GM19023 (cell line): ENCODE data around the gene NOTUM.
A peak's percentile ranks its signal among the peaks of the same experiment; 100 is the strongest.
"Not testable (repeated sequence)": the region's sequence is repeated elsewhere in the genome, so short reads cannot be mapped to it uniquely, and the experiment has no call there.

Source experiments
- ATAC-seq: cut with Tn5 transposase; IDR thresholded peaks from one replicate; pipeline ENCODE4 v1.9.1; 2021; ENCODE audit warnings: mild to moderate bottlenecking, moderate library complexity; ENCODE audit not compliant: unreplicated experiment

The NOTUM gene

DNA sequence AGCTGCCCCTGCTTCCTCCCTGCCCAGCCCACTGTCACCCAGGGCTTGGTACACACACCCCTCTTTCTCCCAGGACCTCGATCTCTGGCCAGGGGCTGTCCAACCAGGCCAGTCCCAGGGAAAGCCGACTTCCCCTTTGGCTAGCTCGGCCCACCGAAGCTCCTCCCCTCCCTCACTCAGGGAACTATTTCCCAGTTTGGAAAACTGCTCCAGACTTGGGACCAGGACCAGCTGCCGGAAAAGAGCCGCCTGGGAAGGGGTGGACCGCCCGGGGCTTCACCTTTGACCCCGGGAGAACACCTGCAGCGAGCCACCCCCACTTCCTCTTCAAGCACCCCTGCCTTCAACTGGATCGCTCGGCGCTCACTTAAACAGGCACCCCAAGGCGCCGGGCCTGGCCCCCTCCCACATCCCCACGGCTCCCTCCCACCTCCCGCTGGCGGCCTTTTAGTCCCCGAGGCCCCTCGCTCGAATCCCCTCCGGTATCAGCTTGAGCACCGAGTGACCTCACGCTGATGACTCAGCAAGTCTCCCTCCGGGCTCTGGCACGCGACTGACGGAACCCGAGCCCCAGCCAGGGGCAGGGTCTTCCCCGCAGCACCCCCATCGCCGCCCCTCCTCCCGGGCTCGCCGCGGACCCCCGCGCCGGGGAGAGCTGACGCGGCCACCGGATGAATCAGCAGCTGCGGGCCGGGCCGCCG, 34.4 kb downstream of the NOTUM start:
- peak; percentile 32 for ATAC-seq

DNA sequence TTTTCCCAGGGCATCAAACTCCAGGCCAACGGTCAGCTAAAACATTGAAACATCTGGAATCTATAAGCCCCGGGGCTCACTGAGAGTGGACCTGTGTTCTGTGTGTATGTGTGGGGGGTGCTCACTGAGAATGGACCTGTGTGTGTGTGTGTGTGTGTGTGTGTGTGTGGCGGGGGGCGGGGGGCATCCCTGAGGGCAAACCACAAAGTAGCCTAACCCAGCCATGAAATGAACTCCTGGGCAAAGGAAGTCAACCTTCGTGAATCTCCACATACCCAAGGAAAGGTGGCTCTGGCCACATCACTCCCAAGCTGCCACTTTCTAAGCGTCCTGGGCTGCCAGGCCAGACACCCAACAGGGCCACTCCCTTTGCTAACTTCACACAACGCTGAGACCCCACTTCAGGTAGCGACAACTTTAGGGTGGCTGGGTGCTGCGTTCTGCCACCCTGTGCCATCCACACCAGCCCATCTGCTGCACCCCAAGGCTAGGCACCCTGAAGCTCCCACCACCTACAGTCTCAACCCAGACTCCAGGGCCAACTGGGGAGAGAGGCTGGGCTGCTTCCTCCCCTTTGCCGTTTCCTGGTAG, 35.0 kb downstream of the NOTUM start:
- no peak for ATAC-seq

DNA sequence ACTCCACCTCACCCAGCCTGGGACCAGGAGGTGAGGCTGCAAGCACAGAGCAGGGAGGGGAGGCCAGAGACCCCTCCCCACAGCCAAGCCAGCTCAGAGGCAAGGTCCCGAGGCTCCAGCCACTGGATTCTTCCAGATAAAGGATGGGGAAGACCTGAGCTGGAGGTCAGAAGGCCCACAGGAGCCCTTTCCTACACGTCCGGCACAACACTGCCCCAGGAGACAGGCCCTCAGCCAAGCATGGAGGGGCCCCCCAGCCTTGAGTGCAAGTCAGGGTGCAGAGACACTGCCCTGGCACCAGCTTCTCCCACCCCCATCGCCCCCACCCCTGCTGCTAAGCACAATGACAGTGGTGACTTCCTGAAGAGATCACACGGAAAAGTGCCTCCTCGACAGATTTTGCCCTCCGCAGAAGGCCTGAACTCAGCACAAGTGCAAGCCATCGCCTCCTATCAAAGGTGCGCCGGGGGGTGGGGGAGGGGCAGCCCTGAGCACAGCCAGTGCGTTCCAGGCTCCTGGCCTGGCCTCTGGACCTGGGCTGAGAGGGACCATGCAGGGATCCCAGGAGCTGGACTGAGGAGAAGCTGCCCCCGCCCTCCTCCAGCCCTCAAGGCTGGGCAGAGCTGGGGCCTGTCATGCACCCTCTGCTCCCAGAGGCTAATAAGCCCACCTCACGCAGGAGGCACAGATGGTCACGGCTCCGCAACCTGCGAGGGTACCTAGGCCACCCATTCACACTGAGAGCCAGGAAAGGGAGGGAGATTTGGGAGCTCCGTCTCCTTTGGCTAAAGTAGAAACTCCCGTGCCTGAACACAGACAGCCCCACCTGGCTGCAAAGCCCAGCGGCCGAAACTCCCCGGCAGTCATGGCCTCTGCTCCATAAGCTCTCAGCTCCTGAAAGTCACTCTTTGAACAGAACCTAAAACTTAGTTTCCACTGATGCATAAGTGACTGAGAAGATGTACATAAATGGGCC, 36.1 kb downstream of the NOTUM start:
- ATAC-seq: no peak

DNA sequence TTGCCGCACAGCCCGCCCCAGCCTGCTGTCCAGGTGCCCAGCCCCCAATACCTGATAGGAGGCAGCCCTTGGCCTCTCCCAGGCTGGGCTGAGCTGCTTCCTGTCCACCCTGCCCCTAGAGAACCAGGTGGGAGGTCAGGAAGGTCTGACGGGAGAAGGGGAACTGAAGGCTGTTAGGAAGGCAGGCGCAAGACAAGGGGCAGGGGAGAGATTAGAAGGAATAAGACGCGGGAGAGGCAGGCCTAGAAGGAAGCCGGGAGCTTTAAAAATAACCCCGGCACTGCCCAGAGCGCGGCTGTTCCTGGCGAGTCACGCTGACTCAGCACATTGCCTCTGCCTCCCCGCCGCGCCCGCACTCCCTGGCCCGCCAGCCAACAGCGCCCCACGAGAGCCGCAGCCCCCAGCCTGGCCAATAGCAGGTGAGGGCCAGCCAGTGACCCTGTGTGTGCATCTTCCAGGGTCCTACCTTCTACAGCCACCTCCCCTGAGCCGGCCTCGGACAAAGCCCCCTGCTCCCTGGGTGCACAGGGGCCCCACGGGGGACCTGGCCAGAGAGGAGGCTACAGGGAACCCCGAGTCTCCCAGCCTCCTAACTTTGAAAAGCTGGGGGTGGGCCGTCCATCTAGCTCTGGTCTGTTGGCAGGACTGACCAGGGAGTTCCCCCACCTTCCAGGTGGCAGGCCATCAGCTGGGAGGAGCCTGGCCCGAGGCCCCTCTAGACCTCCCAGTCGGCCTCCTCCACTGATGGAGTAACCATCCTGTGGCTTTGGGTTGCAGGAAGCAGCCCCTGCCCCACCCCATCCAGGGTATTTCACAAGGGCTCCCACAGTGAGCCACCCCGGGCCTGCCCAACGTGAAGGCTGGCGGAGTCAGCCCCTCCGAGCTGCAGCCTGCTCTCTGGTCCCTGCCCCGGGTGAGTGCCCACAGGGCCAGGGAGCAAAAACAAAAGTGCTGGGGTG, 37.4 kb downstream of the NOTUM start:
- no peak for ATAC-seq

DNA sequence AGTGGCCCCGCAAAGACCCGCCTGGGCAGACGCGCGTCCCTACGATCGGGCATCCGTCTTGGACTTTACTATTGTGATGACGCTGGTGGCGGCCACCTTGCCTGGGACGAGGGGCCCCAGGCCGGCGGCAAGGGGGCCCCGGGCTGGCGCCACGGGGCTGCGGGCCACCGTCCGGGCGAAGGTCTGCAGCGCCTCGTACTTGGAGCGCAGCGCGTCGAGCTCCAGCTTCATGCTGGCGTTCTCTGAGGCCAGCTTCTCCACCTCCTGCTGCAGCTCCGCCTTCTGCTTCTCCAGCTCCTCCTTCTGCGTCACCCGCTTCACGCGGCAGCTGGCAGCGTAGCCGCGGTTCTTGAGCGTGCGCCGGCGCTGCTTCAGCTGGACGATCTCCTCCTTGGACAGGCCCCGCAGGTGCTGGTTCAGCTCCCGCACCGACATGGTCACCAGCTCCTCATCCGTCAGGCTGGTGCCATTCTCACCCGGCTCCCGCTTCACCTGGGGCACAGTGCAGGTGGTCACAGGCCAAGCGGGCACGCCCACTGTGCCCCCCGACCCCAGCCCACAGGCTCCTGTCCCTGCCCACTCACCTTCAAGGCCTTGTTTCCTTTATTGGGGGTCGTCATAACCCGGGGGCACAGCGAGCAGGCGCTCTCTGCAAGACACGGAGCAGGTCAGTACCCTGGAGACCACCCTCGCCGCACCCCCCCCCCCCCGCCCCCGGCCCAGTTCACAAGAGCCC, 38.3 kb downstream of the NOTUM start:
- no peak for ATAC-seq

DNA sequence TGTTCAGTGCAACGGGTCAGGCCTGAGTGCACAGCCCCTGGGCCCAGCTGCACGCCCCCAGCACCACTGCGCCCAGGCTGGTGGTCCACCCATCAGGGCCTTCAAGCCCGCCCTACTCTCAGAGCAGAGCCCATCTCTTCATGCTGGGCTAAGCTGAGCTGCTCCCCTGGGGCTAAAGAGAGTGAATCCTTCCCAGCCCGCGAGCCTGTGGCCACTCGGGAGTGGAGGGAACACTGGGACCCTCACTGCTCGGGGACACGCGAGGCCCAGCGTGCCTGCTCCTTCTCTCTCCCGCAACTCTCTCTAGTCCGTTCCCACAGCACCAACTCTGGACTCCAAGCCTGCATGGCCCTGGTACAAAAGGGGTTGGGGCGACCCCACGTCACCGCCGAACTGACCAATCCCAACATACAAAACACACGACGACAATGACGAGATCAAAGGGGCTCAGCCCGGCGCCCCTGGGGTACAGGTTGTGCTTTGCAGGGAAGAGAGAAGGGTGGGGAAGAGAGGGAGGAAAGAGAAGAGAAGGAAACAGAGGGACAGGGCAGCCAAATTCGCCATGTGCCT, 38.9 kb downstream of the NOTUM start:
- no peak for ATAC-seq

DNA sequence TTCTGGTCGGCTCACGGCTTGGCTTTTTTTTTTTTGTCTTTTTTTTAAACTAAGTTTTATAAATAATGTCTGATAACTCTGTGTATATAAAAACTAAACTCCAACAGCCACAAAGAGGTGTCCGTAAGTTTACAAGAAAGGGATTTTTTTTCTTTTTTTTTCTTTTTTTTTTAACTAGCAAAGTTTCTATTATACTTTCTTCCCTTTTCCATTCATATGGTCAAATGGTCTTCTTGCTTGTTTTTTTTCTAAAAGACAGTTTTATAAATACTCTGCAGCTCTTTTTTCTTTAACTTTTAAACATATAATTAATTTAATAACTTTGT, 39.5 kb downstream of the NOTUM start:
- no peak for ATAC-seq

DNA sequence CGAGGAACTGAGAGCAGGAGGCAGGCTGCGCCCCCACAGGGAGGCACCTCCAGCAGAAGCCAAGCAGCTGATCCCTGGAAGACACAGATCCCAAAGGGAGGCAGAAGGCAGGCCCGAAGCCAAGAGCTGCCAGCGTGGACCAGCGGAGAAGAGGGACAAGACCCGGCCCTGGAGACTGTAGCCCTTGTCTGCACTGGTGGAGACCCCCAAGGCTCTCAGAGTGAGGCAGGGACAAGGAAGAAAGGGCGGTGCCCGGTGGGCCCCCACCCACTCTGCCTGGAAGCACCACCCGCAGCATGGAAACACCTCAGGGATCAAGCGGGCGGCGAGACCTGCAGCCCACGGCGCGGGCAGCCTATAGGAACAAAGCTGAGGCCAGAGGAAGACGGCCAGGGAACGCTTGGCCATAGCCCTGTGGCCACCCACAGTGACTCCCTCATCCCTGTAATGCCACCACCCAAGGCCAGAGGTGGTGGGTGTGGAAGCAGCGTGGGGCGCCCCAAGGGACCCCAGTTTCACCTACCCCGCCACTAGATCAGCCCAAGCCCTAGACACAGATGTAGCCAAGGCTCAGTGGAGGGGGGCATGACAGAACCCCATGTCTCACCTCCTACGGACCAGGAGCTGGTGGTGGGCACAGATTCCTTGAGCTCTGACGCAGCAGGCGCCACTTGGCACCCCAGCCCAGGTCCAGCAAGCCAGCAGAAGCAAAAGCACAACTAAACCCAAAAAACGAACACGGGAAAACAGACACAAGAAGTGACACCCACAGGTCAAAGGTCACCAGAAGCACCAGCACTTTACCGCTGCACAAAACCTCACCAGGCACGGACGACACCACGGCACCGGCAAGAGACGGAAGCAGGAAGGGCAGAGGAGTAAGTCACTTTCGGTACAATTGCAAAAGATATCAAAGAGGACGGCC, 40.1 kb downstream of the NOTUM start:
- ATAC-seq: no peak

DNA sequence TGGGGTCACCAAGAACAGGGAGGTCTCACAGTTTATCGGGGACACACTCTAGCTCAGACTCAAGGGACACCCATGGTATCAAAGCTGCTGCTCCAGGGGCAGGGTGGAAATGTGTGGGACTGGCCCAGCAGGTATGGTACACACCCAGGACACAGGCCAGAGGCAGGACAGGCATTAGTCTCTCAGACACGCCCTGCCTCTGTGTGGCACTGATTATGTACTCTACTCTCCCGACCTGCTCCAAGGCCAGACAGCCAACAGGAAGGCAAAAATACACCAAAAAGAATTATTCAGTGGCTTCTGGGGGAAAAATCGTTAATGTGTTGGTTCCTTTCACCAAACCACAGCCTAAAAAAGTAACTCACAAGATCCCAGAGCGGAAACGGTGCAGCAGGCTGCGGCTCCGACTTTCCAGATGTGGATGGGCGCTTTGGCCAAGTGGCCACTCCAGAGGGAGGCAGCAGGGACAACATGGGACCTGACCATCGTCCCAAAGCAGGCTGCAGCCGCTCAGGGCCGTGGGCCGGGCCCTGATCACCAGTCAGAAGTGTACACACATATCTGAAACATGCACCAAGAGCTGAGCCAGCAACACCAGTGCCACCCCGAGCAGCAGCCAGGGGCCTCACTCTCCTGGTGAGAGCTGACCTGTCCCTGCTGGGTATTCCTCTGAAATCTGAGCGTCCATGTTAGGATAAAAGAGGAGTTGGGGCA, 42.0 kb downstream of the NOTUM start:
- no peak for ATAC-seq

DNA sequence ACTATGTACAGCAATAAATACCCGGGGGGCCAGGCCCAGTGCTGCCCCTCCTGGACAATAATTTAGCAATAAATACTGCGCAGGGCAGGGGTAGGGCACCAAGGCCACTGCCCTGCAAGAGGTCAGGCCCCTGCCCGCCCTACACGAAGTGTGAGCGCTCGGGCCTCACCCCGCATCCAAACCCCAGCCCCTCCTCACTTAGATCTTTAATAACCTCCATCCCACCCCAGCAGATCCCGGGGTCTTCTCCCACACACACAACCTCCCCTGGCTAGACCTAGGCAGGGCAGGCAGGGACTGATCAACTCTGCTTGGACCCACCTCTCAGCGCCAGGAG, 42.7 kb downstream of the NOTUM start:
- not testable (repeated sequence) for ATAC-seq

DNA sequence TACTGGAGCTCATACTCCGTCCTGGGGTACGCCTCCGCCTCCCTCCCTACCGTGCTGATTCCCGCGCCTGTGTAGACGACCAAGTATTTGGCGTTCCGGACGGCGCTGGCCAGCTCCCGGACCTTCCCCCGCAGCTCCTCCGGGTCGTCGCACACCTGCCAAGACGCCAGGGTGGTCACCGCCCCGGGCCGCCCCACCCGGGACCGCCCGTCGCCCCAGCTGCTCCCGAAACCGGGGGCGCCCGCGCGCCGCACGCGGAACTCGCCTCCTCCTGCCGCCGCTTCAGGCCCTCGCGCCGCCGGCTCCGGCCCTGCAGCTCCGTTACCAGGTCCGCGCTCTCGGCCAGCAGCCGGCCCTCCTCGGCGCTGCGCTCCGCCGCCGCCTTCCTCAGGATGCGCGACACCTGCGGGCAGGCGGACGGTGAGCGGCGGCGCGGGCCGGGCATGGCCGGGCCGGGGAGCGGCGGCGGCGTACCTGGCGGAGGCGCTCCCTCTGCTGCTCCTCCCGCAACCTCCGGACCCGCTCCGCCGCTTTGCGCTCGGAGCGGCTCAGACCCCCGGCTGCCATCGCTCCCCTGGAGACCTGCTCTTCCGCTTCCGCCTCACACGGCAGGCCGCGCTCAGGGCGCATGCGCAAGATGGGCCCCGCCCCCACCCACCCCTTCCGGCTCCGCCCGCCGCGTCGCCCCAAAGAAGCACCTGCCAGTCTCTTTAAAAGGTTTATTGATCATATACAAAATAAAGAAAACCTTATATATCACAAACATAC, 43.2 kb downstream of the NOTUM start, which contains the start of gene SIRT7:
Gene SIRT7 (minus strand): TSS at position 612 of the 768 bp plus-strand sequence. CDS start 45 bp downstream, at position 567.
- ATAC-seq: no peak

DNA sequence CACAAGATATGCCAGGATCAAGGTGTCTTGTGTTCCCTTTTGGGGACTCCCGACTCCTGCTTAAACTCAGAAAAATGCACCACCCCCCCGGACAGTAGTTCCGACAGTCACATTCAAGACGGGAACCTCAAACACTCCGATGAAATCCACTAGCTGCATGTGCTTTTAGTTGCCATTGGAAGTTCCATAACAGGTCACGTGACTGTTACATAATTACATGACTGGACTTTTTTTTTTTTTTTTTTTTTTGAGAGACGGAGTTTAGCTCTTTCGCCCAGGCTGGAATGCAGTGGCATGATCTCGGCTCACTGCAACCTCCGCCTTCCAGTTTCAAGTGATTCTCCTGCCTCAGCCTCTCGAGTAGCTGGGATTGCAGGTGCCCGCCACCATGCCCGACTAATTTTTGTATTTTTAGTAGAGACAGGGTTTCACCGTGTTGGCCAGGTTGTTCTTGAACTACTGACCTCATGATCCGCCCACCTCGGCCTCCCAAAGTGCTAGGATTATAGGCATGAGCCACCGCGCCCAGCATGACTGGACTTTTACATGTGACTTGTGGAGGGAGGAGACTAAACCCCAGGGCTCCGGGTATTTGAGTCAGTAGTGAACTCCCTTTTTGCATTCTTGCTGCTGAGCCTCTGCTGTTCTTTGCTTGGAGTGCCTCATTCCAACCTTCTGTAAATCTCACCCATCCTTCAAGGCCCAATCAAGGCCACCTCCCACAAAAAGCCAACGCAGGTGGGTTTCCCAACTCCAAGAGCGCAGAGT, 44.6 kb downstream of the NOTUM start:
- no peak for ATAC-seq

DNA sequence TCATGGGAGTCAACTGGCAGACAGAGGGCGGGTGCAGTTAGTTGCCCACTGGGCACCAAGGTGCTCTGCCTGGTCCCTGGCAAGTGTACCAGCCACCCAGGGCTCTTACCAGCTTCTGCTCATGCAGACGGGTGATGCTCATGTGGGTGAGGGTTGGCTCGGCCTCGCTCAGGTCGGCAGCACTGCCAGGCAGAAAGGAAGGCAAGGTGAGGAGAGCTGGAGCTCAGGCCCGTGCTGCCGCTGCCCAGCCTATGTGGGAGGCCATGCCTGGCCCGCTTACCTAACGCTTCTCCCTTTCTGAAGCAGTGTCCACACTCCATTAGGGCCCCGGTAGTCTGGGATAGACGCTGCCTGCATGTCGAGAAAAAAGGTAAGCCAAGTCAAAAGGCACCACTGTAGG, 45.7 kb downstream of the NOTUM start:
- no peak for ATAC-seq

DNA sequence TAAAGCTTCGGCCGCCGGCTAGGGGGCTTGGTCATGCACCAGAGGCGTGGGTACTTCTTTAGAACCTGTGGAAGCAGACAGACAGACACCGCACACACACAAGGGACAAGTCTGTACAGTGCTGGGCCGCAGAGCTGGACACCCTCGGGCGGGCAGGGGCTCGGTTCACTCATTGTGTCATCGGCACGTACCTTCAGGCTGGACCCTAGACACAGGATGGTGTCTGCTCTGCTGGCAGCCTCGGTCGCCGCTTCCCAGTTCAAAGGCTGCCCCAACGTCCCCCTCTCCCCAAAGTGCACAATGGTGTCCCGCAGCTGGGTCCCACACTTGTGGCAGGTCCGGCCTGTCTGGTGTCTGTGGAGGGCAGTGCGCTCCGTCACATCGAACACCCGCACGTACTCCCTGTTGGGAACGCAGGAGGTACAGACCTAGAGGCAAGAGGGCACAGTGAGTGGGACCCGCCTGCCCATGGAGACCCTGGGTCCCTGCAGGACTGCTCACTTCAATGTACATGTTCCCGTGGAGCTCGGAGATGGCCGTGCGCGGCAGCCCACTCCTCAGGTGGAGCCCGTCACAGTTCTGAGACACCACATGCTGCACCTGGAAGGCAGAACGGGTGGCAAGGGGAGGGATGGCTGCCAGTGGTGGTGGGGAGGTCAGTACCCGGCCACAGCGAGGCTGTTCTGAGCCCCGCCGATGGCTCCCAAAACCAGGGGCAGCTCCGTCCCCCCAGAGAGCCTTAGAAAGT, 46.7 kb downstream of the NOTUM start:
- ATAC-seq: no peak

DNA sequence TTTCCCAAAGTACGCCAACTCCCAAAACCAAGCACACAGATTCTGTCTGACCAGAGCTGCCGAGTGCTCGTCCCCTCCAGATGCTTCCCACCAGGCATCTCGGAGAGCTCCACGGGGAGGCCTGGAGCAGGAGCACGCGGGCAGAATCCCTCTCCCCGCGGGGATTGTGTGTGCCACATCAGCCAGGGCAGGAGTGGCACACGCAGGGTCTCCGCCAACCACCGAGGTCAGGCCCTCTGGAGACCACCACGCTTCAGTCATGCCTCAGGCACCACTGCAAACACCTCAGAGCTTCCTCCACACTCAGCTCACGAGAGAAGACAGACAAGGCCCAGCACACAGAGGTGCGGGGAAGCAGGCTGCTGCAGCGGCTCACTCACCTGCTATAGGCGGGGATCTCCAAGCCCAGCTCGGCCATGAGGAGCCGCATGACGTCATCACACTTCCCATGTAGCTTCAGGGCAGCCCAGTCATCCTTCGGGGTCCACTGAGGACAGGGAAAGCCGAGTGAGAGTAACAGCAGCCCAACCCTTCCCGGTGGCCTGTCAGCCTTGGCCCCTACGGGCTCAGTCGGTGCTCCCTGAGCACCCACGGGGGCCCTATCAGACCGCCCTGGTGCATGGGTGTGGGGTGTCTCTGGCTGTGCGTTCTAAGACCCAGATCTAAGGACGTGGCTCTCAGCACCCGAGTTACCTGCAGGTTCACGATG, 47.4 kb downstream of the NOTUM start:
- ATAC-seq: no peak
